Keratinocyte (primary cell): ENCODE results near the gene CLSTN1. TPM values are rescaled to one million over a fixed set of nuclear protein-coding genes. Genes with fewer than 3 reads are reported as not detected.

ENCODE experiments used
- DNase-seq: peaks from one replicate; pipeline ENCODE4 v3.0.0-alpha.2; 2011; ENCODE audit warnings: low read depth, missing footprints, low spot score
- FAIRE-seq: peaks from 2 replicates; lab custom pipeline; 2011; peaks lifted over from hg19 to GRCh38; lab: Jason Lieb, UNC
- H2AFZ ChIP-seq: 2 replicates; pipeline ENCODE4 v1.6.0; 2012; ENCODE audit warnings: low read length, control low read depth, inconsistent platforms; ENCODE audit not compliant: control insufficient read depth
- H3K27ac ChIP-seq: 2 replicates; pipeline ENCODE4 v1.5.1; 2011; ENCODE audit warnings: low read length; ENCODE audit not compliant: control insufficient read depth, insufficient read depth
- H3K27me3 ChIP-seq: 3 replicates; pipeline ENCODE4 v1.6.0; 2011; ENCODE audit warnings: low read length; ENCODE audit not compliant: control insufficient read depth, insufficient read depth; ENCODE audit errors: extremely low read depth
- H3K36me3 ChIP-seq, 2 experiments: 2 replicates in 1 of 2; 3 replicates in 1 of 2; pipeline ENCODE4 v1.5.1; 2011; ENCODE audit warnings: low read length in 2 of 2, mild to moderate bottlenecking in 1 of 2; ENCODE audit not compliant: control insufficient read depth in 2 of 2, insufficient read depth in 2 of 2; ENCODE audit errors: extremely low read depth in 1 of 2
- H3K4me1 ChIP-seq: 3 replicates; pipeline ENCODE4 v1.5.1; 2011; ENCODE audit warnings: low read length; ENCODE audit not compliant: control insufficient read depth, insufficient read depth; ENCODE audit errors: extremely low read depth
- H3K4me2 ChIP-seq: 3 replicates; pipeline ENCODE4 v1.6.0; 2011; ENCODE audit warnings: low read depth, low read length; ENCODE audit not compliant: control insufficient read depth, insufficient read depth; ENCODE audit errors: extremely low read depth
- H3K4me3 ChIP-seq, 3 experiments: fragments of 200-600 bp in 1 of 3; sonication (generic) in 1 of 3; 2 replicates in 2 of 3; 3 replicates in 1 of 3; pipeline ENCODE4 v1.5.1; 2011 to 2016; ENCODE audit warnings: low read length in 3 of 3, mild to moderate bottlenecking in 3 of 3, control low read depth in 2 of 3, inconsistent platforms in 1 of 3, low read depth in 1 of 3, mixed read lengths in 1 of 3, mixed run types in 1 of 3, moderate library complexity in 1 of 3; ENCODE audit not compliant: control insufficient read depth in 2 of 3, insufficient read depth in 2 of 3; ENCODE audit errors: extremely low read depth in 1 of 3
- H3K79me2 ChIP-seq: 2 replicates; pipeline ENCODE4 v1.6.0; 2012; ENCODE audit warnings: low read length; ENCODE audit not compliant: control insufficient read depth, insufficient read depth
- H3K9ac ChIP-seq: 3 replicates; pipeline ENCODE4 v1.6.0; 2011; ENCODE audit warnings: low read length; ENCODE audit not compliant: control insufficient read depth, insufficient read depth; ENCODE audit errors: extremely low read depth
- H3K9me1 ChIP-seq: 3 replicates; pipeline ENCODE4 v1.6.0; 2011; ENCODE audit warnings: low read length; ENCODE audit not compliant: control insufficient read depth, insufficient read depth; ENCODE audit errors: extremely low read depth
- H3K9me3 ChIP-seq: 2 replicates; pipeline ENCODE4 v1.5.1; 2012; ENCODE audit warnings: low read depth, low read length; ENCODE audit not compliant: control insufficient read depth
- H4K20me1 ChIP-seq: 3 replicates; pipeline ENCODE4 v1.6.0; 2011; ENCODE audit warnings: low read length; ENCODE audit not compliant: control insufficient read depth, insufficient read depth; ENCODE audit errors: extremely low read depth
- EZH2 ChIP-seq: IDR thresholded peaks from one replicate; pipeline ENCODE4 v1.6.1; 2012; ENCODE audit warnings: inconsistent platforms, mild to moderate bottlenecking, low read length, moderate library complexity
- dilution Hi-C: fragments of 300-500 bp; cut with MboI; formaldehyde crosslinking; loops from one replicate; pipeline ENCODE4 v1.7.0; 2020; ENCODE audit warnings: low sequenced_read_pairs; ENCODE audit not compliant: extremely low pct_ligation_motif_present
- polyA plus RNA-seq, 5 experiments: library from polyadenylated mRNA; depleted of rRNA in 3 of 5; stranded (reverse) in 3 of 5; stranded (forward) in 1 of 5; unstranded in 1 of 5; fragments of >200 nt; gene quantifications; 1 replicate in 1 of 5; 2 replicates in 3 of 5; 3 replicates in 1 of 5; pipeline versions ENCODE4 v1.2.1 to v1.2.3, GENCODE V29; 2011 to 2012; ENCODE audit warnings: missing spikeins in 2 of 5, low read depth in 1 of 5, low replicate concordance in 1 of 5
- TF ChIP-seq, protein P1 (sequence below), 3 experiments: IDR thresholded peaks in 1 of 3; conservative IDR thresholded peaks in 1 of 3; optimal IDR thresholded peaks in 1 of 3; 2 replicates in 2 of 3; 3 replicates in 1 of 3; pipeline versions ENCODE3 to v1.5.1; 2011; ENCODE audit warnings: low read length in 3 of 3, mild to moderate bottlenecking in 3 of 3, moderate library complexity in 2 of 3, control low read depth in 1 of 3, inconsistent platforms in 1 of 3; ENCODE audit not compliant: insufficient read depth in 2 of 3; ENCODE audit errors: extremely low read depth in 1 of 3

The CLSTN1 gene
- polyA plus RNA-seq, 1 donor (not counting 4 experiments of a cell fraction or from before 2014, with no cell fraction given) = 90.3 TPM

GRCh38 chr1:9809100-9809510, 14.7 kb downstream of the CLSTN1 start:
- Histone ChIP-seq H3K79me2 (peaks cover 96% of the 10 kb centered on the region), H3K9me3 (no peaks in the 10 kb centered on the region), H3K9me1 (peaks cover 7% of the 10 kb centered on the region), H3K4me1 (peaks cover 47% of the 10 kb centered on the region), H3K9ac (peak overlapping the region; percentile 42), H3K27ac (peak overlapping the region; percentile 61), H4K20me1 (peaks cover 27% of the 10 kb centered on the region), H2AFZ (no peak overlapping the region), H3K27me3 (no peaks in the 10 kb centered on the region), H3K4me3 (peak overlapping the region in 1 of 3 experiments; percentile 11), H3K36me3 (peaks cover 4 to 6% of the 10 kb centered on the region in 2 experiments), H3K4me2 (peak overlapping the region; percentile 55)
- no peak for TF ChIP-seq EZH2
- TF ChIP-seq, protein P1, sequence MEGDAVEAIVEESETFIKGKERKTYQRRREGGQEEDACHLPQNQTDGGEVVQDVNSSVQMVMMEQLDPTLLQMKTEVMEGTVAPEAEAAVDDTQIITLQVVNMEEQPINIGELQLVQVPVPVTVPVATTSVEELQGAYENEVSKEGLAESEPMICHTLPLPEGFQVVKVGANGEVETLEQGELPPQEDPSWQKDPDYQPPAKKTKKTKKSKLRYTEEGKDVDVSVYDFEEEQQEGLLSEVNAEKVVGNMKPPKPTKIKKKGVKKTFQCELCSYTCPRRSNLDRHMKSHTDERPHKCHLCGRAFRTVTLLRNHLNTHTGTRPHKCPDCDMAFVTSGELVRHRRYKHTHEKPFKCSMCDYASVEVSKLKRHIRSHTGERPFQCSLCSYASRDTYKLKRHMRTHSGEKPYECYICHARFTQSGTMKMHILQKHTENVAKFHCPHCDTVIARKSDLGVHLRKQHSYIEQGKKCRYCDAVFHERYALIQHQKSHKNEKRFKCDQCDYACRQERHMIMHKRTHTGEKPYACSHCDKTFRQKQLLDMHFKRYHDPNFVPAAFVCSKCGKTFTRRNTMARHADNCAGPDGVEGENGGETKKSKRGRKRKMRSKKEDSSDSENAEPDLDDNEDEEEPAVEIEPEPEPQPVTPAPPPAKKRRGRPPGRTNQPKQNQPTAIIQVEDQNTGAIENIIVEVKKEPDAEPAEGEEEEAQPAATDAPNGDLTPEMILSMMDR (optimal IDR thresholded peaks at IDR 0.05 in 1 of 3, IDR thresholded peaks at IDR 0.05 in 1 of 3, conservative IDR thresholded peaks at IDR 0.05 in 1 of 3; ENCODE audit: extremely low read depth in 1 of 3, insufficient read depth in 2 of 3, low read length in 3 of 3) = no peak
- dilution Hi-C loops = no loop called here
- DNase-seq (peak; percentile 59), FAIRE-seq (peak; percentile 59)

- Histone ChIP-seq H3K36me3 (peaks cover 4 to 6% of the 10 kb centered on the region in 2 experiments), H3K9me1 (peaks cover 7% of the 10 kb centered on the region), H3K9ac (peak overlapping the region; percentile 42), H3K79me2 (peaks cover 94% of the 10 kb centered on the region), H4K20me1 (peaks cover 27% of the 10 kb centered on the region), H3K4me3 (no peak overlapping the region), H2AFZ (no peak overlapping the region), H3K9me3 (no peaks in the 10 kb centered on the region), H3K4me2 (peak overlapping the region; percentile 55), H3K4me1 (peaks cover 47% of the 10 kb centered on the region), H3K27me3 (no peaks in the 10 kb centered on the region), H3K27ac (peak overlapping the region; percentile 61)
- DNase-seq (no peak), FAIRE-seq (peak; percentile 71)
- dilution Hi-C loops = no loop called here
- no peak for TF ChIP-seq EZH2
- TF ChIP-seq, protein P1 (optimal IDR thresholded peaks at IDR 0.05 in 1 of 3, IDR thresholded peaks at IDR 0.05 in 1 of 3, conservative IDR thresholded peaks at IDR 0.05 in 1 of 3; ENCODE audit: extremely low read depth in 1 of 3, insufficient read depth in 2 of 3, low read length in 3 of 3) = no peak
Observed at GRCh38 chr1:9808459-9808858, 15.3 kb downstream of the CLSTN1 start.
